22Rv1 (cell line): ENCODE results near the gene IRS1.

Experiments used
- ZFX ChIP-seq: fragments of 450-650 bp; IDR thresholded peaks from 2 replicates; pipeline ENCODE4 v1.6.1; 2017; ENCODE audit warnings: antibody characterized with exemption, borderline replicate concordance
- TF ChIP-seq, protein P1 (sequence below): fragments of 450-650 bp; IDR thresholded peaks from 2 replicates; pipeline ENCODE4 v1.5.1; 2017; ENCODE audit warnings: mild to moderate bottlenecking

GRCh38 chr2:226836548-226836885 is 36.9 kb upstream of the IRS1 start:
- TF ChIP-seq, protein P1, sequence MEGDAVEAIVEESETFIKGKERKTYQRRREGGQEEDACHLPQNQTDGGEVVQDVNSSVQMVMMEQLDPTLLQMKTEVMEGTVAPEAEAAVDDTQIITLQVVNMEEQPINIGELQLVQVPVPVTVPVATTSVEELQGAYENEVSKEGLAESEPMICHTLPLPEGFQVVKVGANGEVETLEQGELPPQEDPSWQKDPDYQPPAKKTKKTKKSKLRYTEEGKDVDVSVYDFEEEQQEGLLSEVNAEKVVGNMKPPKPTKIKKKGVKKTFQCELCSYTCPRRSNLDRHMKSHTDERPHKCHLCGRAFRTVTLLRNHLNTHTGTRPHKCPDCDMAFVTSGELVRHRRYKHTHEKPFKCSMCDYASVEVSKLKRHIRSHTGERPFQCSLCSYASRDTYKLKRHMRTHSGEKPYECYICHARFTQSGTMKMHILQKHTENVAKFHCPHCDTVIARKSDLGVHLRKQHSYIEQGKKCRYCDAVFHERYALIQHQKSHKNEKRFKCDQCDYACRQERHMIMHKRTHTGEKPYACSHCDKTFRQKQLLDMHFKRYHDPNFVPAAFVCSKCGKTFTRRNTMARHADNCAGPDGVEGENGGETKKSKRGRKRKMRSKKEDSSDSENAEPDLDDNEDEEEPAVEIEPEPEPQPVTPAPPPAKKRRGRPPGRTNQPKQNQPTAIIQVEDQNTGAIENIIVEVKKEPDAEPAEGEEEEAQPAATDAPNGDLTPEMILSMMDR = no peak
- TF ChIP-seq ZFX = no peak
